ENCODE measurements around the gene ARSD.
"Not testable (repeated sequence)": the region's sequence is repeated elsewhere in the genome, so short reads cannot be mapped to it uniquely, and the experiment has no call there.

Gene ARSD, protein sequence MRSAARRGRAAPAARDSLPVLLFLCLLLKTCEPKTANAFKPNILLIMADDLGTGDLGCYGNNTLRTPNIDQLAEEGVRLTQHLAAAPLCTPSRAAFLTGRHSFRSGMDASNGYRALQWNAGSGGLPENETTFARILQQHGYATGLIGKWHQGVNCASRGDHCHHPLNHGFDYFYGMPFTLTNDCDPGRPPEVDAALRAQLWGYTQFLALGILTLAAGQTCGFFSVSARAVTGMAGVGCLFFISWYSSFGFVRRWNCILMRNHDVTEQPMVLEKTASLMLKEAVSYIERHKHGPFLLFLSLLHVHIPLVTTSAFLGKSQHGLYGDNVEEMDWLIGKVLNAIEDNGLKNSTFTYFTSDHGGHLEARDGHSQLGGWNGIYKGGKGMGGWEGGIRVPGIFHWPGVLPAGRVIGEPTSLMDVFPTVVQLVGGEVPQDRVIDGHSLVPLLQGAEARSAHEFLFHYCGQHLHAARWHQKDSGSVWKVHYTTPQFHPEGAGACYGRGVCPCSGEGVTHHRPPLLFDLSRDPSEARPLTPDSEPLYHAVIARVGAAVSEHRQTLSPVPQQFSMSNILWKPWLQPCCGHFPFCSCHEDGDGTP

DNA sequence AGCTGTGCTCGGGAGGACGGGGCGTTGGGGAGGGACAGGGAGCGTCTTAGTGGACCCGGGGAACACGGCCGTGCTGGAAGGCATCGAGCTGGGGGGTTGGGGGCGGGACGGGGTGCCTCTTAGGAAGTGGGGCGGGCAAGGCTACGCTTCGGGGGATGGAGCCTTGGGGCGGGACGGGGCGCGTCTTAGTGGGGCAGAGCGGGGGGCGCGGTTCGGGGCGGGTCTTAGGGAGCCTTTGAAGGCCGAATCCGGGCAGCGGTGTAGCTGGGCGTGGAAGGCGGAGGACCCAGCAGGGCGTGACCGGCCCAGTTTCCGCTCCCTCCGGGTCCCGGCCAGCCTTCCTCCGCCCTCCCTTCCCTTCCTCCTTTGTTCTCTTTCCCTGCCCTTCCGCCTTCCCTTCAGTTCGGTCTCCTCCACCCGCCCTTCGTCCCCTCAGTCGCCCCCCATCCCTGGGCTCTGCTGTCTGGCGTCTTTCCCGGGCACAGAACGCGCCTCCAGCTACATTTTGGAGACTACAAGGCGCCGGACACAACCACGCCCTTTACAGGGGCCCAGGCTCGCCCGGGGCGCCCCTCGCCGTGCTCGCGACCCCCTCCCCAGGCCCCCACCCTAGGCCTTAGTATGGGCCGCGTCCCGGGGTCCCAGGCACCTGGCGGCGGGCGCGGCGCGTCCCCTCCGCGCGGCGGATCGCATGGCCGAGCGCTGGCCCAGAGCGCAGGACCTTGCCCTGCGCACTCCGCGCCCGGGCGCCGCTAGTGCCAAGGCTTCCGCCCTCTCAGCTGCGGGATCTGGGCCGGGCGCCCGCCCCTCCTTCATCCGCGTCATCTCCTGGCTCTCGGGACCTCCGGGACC, at the start of gene ARSD:
TSS of gene ARSD (minus strand) at position 757 of the 852 bp plus-strand sequence. CDS start at position 693, 64 bp downstream.
- no peak for DNase-seq (ENCODE audit: low spot score)

DNA sequence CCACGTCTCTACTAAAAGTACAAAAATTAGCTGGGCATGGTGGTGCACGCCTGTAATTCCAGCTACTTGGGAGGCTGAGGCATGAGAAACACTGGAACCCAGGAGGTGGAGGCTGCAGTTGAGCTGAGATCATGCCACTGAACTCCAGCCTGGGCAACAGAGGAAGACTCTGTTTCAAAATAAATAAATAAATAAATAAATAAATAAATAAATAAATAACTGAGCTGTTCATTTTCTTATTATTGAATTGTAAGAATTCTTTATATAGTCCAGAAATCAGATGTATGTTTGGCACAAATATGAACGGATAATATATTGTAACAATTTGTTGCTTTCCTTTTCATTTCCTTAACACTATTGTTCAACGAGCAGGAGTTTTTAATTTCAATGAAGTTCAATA, 49.5 kb upstream of the ARSD start:
- DNase-seq (ENCODE audit: low spot score) = not testable (repeated sequence)

DNA sequence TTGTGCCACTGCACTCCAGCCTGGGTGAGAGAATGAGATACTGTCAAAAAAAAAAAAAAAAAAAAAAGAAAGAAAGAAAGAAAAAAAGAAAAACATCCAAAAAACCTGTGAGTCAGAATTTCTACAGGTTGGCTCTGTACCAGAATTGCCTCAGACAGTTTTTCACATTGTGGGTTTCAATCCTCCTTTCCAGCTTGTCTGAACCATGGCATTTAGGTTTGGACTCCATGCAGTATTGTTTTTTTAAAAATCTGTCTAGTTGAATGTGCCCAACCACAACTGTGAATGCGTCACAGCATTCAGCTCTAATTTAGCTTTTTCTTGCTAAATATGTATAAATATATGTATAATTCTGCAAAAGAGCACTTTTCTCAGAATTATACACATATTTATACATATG, 45.8 kb upstream of the ARSD start:
- no peak for DNase-seq (ENCODE audit: low spot score)

DNA sequence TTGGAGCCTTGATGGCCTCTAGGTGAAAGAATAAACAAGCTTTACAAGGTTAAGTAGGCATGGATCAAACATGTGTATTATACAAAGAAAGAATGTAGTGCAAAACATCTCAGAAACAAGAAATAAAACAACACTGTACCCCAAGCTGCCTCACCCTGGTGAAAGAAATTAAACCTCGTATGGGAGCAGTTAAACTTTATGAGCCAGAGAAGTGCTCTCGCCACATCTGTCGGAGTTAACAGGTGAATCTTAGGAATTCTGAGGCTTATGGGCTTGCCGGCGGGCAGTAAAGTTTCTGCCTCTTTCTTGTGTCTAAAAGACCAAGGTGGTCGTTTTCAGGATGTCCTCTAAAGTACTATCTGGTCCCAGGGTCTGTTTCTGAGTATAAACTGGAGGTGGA, 43.3 kb upstream of the ARSD start:
- DNase-seq (ENCODE audit: low spot score) = no peak

DNA sequence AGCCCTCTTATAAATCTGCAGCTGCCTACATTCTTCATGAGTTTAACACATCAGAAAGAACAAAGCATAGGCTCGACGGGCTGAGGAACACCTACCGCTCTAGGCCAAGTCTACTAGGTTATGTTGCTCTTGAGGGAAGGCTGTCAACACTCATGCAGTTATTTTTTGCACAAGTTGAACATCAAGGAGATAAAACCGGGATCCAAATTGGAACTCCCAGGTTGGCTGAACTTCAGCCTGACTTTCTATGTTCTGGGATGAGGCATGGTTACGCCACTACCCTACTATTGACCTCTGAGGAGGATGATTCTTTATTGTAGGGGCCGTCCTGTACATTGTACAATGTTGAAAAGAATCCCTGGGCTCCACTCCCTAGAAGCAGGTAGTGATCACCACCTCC, 39.9 kb upstream of the ARSD start:
- no peak for DNase-seq (ENCODE audit: low spot score)

DNA sequence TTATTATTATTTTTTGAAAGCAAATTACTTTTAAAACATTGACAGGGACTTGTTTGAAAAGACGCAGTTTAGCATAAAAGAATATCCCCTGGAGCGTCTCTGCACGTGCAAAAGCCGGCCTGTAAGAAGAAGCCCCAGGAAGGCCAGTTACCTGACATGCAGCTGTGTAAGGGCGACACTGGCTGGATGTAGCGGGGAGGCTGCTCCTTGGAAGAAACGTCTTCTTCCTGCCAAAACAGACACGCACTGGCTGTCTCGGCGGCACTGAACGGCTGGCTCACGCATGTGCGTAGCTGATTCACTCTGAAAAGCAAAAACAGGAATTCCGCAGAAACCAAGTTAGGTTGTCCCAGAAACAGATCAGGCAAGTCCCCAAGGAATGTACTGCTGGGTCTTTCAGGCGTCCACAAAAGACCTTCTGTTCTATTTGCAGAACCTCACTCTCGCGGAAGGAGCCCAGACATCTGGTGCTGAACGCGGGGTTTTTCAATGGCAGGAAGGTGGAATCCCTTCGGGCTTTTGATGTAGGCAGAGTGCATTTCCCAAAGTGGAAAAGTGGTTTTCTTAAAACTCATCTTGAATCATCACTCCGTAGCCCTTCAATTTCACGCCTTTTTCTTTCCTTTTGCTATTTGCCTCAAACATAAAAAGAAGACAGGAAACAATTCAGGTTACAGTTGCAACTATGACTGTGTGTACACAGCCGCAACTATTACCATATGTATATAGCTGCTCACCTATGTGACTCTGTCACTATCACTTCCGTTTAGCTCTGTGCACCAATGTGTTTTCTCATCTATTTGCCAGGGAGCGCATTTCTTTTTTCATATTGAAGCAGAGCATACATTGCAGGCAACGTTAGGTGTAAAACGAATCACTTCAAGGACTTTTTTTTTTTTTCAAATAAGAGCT, 39.1 kb upstream of the ARSD start:
- DNase-seq (ENCODE audit: low spot score) = no peak

DNA sequence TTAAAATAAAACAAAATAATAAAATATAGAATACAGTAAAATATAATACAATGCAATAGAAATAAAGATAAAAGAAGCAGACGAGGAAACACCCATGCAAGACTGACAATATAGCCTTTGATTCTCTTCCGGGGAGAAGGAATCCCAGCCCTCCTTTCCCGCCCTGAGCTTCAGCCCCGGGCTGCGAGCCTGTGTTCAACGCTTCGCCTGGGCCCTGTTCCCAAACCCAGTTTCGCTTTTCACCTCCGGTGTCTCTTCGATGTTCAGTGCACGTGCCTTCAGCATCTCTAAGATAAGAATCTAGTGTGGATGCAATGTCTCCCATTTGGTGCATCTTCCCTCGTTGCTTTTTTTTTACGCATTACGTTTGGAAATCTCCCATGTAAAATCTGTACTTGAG, 38.4 kb upstream of the ARSD start:
- DNase-seq (ENCODE audit: low spot score) = no peak

DNA sequence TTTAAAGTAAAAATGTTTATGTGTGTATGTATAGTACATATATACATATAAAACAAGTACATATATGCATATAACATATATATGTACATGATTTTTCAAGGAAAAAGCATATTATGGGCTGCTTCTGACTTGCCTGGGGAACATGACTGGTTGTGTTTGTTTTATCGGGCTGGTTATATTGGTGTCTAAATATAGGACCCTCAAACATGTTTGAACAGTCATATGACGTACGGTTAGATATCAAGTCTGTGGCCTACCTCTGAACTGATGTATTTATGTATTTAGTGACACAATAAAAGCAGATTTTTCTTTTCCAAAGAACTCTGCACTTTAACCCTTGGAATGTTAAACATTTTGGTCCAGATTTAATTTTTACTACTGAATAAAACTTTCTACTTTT, 37.9 kb upstream of the ARSD start:
- no peak for DNase-seq (ENCODE audit: low spot score)

DNA sequence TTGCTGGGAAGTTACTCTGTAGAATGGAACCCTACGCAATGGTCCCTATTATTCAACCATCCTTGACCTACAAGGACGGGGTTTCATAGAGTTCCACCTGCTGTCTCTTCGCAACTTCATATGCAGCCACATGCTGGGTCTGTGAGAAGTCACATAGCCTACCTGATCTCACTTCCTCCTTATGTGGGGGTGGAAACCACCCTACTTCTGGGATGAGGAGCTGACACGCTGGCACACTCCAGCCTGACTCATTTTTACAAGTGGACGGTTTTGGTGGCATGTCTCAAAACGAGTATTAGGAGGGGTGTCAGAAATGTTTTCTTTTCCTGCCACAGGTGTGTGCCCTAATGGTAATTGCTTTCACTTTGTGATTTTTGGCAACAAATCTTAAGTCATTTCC, 36.8 kb upstream of the ARSD start:
- no peak for DNase-seq (ENCODE audit: low spot score)

DNA sequence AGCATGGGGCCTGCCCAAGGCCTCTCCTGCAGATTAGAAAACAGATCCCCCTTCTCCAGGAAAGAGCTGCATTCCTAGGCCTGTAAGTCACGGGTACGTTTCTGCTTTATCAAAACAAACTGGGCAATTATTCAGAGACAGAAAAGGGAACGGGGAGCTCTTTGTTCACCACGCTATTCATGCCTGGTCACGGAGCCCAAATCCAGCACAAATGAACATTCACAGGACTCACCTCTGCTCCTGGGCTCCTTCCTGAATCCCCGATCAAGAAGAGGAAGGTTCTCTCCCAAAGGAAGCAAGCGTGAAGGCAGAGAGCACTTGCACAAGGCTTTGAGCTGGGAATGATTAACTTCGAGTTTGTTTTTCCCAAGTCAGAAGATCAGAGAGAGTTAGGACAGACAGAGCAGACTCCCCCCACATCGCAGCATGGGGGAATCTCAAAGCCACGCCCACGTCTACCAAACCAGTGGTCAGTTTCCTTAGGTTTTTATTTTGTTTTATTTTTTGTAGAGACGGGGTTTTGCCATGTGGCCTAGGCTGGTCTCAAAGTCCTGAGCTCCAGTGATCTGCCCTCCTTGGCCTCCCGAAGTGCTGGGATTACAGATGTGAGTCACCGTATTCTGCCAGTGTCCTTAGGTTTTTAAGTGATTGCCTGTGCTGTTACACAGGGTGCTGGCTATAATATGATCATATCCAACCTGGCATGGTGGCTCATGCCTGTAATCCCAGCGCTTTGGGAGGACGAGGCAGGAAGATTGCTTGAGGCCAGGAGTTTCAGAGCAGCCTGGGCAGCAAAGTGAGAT, 35.1 kb upstream of the ARSD start:
- not testable (repeated sequence) for DNase-seq (ENCODE audit: low spot score)

DNA sequence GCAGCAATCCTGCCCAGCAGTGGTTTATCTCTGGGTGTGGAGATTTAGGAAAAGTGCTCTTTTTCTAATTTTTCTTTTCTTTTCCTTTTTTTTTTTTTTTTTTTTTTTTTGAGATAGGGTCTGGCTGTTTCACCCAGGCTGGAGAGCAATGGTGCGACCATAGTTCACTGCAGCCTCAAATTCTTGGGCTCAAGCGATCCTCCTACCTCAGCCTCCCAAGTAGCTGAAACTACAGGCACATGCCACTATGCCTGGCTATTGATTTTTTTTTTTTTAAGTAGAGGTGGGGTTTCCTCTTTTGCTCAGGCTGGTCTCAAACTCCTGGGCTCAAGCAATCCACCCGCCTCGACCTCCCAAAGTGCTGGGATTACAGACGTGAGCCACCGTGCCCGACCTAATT, 34.3 kb upstream of the ARSD start:
- DNase-seq (ENCODE audit: low spot score) = not testable (repeated sequence)

DNA sequence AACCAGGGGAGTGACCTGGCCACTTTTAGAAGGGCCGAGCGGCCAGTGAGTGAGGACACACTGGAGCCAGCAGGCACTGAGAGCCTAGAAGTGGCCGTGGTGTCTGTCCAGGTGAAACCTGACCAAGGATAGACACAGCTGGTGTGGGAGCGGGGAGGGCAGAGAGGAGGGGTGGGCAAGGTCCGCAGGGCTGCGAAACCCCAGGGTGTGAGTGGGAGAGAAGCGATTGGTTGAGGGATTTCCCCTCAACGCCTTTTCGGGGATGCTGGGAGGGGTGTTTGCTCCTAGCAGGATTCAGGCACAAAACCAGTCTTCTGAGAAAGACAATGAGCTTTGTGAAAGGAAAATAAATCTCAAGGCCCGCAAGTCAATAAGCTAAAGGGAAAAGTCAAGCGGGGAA, 33.2 kb upstream of the ARSD start:
- DNase-seq (ENCODE audit: low spot score) = no peak

DNA sequence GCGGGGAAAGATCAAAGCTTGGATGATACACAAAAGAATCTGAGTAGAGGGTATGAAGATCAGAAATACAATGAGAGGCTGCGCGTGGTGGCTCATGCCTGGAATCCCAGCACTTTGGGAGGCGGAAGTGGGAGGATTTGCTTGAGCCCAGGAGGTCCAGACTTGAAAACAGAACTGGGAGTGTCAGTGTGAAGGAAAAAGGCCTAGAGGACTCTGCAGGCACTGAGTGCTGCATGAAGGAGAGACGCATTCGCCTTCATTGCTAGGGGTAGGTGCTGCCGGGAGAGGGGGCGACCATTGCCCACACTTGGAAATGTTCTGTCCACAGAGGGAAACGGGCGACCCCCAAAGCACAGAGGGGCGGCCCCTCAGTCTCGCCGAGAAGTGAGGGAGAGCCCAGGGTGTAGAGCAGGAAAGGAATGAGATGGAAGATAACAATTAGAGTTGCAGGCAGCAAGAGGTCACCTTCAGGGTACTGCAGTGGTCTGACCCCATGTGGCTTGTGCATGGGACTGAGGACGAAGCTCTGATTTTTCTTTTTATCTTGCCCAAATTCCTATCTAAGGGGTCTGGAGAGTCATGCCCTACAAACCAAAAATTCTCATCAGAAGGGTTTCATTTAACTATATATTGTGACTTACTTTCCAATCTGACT, 31.8 kb upstream of the ARSD start:
- no peak for DNase-seq (ENCODE audit: low spot score)

DNA sequence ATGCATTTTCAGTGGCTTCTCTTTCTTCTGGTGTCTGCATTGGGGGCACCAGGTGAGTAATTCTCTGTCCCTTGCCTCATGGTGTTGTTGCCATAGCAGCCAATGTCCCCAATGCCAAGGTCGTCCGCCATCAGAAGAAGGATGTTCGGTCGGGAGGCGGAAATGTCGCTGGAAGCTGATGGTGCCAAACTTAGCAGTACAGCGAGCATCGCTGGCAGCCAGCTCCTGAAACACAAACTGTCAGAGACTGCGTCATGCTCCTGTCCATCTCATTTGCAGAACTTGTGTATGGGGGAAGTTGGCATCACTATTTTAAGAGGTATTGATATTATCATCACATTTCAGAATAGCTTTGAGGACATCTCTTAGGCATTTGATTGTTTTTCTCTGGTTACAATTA, 29.1 kb upstream of the ARSD start:
- no peak for DNase-seq (ENCODE audit: low spot score)

DNA sequence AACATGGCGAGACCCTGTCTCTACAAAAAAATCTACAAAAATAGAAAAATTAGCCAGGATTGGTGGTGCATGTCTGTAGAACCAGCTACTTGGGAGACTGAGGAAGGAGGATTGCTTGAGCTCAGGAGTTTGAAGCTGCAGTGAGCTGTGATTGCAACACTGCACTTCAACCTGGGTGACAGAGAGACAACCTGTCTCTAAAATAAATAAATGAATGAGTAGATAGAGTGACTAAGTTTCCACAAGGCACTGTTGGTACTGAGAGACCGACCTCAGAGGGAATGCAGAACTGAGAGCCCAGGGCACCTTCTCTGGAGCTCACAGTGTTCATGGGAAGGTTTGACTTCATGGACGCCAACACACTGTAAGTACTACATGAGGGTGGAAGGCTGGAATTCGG, 26.7 kb upstream of the ARSD start:
- DNase-seq (ENCODE audit: low spot score) = no peak

DNA sequence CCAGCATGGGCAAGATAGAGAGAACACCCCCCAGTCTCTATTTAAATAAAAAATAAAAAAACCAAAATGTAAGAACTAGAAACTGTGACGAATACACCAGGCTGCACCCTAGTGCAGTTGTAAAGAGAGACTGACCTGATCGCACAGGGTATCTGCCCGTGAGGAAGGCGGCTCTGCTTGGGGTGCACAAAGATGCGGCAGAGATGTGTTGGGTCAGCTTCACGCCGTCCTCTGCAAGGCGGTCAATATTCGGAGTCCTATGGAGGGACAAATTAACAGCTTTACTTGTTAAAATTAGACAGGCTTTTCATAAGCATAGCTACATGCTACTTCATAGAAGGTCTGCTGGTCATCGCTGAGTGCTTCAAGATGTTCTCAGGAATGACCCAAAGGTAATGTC, 26.1 kb upstream of the ARSD start:
- no peak for DNase-seq (ENCODE audit: low spot score)

DNA sequence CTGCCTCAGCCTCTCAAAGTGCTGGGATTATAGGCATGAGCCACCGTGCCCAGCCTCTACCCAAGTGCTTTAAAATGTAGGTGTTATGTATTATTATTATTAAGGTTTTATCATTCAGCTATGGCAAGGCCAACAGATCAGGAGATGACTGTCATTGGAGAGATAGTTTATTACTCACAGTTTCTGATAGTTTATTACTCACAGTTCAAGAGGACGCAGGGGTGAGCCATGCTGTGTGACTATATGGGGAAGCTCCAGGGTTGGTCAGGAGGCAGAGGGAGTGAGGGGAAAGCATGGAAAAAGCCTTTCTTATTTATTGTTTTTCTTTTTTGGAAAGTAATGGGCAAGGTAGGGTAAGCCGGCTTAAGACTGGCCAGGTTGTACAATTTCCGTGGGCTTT, 25.4 kb upstream of the ARSD start:
- no peak for DNase-seq (ENCODE audit: low spot score)

DNA sequence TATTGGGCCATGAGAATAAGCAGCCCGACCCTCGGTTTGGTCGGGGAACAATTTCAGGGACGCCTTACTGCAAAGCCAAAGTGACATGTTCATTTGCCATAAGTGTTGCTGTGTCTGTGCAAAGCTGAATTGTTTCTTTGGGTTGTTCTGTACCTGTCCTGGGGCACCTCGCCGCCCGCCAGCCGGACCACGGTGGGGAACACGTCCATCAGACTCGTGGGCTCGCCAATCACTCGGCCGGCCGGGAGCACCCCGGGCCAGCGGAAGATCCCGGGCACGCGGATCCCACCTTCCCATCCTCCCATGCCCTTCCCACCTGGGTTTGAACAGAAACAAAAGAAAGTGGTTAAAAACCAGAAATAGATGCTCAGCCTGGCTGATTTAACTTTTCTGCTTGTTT, 8.8 kb upstream of the ARSD start:
- not testable (repeated sequence) for DNase-seq (ENCODE audit: low spot score)

DNA sequence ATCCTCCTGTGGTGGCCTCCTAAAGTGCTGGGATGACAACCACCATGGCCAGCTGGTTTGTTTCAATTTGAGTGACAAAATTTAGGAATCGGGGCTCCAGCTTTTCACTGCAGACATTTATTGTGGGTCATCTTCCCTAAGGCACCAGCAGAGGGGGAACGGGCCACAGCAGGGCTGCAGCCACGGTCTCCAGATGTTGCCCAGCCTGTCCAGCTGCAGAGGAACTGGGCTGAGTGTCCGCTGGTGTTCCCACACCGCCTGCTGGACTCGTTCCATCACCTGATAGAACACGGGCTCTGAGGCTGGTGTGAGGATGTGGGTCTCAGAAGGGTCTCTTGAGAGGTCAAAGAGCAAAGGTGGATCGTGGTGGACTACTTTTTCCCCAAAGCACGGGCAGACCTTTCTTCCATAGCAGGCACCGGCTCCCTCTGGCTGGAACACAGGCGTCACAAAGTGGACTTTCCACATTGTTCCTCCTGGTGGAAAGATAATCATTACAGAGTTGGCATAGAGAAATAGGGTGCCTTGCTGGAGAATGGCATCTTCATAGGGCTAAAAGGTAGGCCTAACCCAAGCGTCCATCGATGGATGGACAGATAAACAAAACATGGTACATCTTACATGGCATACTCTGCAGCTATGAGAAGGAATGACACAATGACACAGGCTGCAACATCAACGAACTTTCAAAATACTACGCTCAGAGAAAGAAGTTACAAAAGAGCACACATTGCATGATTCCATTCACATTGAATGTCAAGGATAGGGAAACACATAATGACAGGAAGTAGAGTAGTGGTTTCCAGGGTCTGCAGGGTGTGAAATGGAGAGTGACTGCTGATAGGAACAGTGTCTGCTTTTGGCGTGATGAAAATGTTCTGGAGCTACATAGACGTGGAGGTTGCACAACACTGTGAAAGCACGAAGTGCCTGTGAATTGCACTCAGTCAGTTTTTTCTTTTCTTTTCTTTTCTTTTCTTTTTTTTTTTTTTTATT, 5.9 kb upstream of the ARSD start:
- no peak for DNase-seq (ENCODE audit: low spot score)
